ENCODE measurements around the gene SBDS.
"Not testable (repeated sequence)": the region's sequence is repeated elsewhere in the genome, so short reads cannot be mapped to it uniquely, and the experiment has no call there.

The SBDS gene

DNA sequence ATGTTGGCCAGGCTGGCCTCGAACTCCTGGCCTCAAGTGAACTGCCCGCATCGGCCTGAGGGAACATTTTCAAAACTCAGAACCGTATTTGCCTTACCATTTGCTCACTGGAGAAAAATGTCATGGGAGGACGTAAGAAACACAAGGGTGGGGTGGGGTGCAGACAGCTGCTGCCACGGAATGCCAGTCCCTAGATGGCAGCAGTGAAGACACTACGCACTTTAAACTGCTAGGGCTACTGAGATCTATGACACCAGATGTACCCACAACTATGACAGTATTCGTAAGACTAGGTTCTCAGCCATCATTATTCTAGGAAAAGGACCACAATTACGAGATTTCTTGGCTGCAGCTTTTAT is 716 bp downstream of the SBDS start:
- not testable (repeated sequence) for FAIRE-seq

DNA sequence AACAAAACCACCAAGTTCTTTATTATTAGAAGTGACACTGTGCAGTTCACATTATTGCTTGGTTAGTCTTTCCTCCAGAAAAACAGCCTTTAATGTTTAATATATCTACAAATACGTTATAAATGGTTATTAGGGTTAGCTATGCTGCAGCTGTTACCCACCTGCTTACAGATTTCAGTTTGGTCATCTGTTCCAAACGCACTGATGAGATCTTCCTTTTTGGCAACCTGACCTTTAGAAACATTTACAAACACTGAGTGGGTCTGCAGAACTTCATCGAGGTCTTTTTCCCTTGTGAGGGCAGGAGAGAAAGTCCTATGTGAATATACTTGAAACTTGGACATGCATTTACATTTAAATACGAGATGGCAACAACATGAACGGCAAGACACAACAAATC is 1.3 kb downstream of the SBDS start:
- FAIRE-seq: not testable (repeated sequence)

DNA sequence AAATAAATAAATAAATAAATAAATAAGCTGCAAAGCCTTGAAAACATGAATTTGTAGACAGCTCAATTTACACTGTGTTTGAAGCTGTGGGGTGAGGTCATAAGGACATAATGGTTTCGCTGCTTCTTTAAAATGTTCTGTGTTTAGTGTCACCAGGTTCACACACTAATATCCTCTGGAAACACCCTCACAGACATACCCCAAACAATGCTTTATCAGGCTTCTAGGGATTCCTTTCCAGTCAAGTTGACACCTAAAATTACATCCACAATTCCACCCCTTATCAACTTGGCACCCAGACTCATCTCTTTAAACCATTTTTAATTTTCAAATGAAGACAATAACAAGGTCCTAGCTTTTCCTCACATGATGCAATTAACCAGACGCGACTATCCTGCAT is 5.8 kb downstream of the SBDS start:
- FAIRE-seq: not testable (repeated sequence)

DNA sequence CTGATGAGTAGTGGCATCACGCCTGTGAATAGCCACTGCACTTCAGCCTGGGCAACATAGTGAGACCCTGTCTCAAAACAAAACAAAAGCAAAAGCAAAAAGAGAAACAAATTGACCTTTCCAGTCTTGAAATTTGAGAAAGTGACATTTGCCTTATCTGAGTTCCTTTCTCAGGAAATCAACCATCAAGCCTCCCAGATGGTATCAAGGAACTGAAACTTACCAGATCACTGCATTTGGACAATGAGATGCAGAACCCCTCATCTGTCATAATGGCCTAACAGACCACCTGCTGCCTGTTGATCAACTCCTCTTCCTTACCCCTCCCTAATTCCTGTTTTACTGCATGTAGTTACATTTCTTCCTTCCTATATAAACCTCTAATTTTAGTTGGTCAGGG is 15.1 kb downstream of the SBDS start:
- not testable (repeated sequence) for FAIRE-seq

DNA sequence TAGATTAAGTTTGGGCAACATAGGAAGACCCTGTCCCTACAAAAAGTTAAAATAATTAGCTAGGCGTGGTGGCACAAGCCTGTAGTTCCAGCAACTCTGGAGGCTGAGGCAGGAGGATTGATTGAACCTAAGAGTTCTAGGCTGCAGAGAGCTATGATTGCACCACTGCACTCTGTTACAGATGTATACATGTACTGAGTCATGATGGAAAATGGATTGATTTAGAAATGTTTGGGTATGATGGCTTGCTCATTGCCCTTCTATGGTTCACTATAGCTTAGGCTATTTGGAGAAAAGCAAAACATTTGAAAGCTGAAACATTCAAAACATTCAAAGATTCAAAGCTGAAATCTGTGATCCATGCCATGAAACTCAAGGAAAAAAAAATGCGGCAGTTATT is 16.4 kb downstream of the SBDS start:
- not testable (repeated sequence) for FAIRE-seq

DNA sequence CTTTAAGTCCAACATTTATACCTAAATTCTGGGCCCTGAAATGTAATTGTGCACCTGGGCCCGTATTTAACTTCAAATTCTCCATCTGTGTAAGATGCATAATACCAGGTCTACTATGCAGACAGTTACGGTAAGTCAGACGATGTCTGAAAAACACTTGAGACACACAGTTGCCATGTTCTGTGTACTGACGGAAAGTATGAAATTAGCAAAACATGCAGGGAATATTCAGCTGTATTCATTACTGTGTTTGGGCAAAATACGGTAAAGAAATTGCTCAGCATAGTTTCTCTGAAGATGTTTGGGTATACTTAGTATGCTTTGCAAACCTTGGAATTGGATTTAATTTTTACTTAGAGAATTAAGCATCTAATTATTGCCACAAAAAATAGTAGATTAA is 17.1 kb downstream of the SBDS start:
- FAIRE-seq: not testable (repeated sequence)

DNA sequence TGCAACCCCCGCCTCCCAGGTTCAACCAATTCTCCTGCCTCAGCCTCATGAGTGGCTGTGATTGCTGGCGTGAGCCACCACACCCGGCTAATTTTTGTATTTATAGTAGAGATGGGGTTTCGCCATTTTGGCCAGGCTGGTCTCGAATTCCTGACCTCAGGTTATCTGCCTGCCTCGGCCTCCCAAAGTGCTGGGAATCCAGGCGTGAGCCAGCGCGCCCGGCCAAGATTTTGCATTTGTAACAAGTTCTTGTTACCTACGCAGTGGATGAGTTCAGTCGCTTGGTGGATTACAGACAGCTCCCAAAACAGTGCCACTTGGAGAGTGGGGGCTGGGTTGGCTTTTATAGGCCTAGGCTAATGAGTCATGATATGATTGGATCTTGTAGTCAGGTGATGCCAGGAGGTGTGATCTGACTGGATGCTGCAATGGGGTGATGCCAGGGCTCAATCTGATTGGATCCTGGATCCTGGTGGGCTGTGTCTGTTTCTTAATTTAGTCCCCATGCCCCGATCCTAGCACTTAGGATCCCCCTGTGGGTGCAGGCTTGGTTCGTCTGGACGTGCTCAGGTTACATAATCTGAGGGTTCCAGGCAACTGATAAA is 20.3 kb downstream of the SBDS start:
- FAIRE-seq: no peak

DNA sequence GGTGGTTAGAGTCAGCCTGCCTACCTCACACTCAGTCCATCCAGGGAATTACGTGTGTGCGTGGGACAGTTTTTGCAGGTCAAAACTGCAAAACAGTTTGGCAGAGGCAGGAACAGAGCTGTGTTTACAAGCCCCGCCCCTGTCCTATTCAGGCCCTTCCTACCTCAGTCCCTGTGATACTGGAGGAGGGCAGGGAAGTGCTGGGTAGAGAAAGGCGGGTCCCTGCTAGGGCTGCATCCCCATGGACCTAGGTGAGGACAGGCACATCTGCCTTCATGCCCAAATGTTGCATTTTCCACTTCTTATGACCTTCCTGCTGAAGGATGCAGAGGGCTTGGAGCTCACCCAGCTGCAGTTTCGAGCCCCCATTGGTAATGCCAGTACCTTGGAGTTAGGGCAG is 25.1 kb downstream of the SBDS start:
- FAIRE-seq: no peak

DNA sequence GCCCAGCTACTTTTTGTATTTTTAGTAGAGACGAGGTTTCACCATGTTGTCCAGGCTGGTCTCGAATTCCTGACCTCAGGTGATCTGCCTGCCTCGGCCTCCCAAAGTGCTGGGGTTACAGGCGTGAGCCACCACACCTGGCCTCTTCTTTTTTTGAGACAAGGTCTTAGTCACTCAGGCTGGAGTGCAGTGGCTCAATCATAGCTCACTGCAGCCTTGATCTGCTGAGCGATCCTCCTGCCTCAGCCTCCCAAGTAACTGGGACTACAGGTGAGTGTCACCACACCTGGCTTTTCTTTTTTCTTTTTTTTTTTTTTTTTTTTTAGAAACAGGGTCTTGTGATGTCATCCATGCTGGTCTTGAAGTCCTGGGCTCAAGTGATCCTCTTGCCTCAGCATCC is 26.4 kb downstream of the SBDS start:
- not testable (repeated sequence) for FAIRE-seq

DNA sequence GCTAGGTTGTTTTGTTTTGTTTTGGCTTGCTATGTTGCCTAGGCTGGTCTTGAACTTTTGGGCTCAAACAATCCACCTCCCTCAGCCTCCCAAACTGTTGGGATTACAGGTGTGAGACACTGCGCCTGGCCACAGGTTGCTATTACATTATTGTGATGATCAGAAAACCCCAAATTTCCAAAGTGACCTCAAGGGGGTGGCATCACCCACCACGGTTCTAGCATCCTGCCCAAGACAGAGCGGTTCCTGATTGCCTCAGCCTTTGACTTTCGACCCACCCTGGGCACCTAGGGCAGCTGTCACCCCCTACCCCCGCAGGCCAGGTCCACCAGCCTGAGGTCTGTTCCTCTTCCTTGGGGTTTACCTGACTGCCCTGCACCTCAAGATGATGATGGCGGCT is 28.4 kb downstream of the SBDS start:
- FAIRE-seq: no peak

DNA sequence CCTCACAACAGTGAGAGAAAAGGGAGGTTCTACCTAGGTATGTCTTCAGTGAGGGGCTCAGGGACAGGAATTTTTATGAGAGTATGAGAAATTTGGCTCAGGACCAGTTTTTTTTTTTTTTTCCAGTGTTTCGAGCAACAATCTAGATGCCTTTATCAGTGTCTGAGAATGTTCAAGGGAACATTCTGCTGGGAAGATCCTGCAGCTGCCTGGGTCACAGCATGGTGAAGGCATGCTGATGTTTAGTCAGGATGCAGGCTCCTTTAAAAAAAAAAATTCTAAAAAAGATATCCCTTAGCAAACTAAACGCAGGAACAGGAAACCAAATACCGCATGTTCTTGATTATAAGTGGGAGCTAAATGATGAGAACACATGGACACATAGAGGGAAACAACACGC is 31.0 kb downstream of the SBDS start:
- no peak for FAIRE-seq

DNA sequence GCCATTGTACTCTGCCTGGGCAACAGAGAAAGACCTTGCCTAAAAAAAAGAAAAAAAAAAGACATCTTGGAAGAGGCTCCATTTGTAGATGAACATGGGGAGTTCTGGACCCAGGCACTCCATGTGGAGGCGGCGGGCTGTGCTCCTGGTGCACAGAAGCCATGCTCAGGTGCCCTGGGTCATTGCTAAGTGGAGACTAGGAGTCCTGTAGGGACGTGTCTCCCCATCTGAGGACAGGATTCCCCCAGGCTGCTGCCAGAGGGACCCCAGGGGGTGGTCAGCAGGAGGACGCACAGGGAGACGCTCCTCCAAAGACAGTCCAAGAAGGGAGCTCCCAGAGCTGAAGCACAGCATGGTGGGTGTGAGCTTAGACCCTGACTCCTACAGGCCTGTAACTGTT is 34.3 kb downstream of the SBDS start:
- FAIRE-seq: no peak

DNA sequence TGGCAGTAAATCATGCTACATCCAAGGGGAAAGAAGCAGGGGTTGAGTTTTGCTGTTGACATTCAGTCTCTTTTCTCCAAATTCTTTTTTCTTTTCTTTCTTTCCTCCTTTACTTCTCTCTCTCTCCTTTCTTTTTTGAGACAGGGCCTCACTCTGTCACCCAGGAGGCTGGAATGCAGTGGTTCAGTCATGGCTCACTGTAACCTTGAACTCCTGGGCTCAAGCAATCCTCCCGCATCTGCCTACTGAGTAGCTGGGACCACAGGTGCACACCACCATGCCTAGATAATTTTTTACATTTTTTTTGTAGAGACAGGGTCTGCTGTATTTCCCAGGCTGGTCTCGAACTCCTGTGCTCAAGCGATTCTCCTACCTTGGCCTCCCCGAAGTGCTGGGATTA is 35.2 kb downstream of the SBDS start:
- FAIRE-seq: no peak

DNA sequence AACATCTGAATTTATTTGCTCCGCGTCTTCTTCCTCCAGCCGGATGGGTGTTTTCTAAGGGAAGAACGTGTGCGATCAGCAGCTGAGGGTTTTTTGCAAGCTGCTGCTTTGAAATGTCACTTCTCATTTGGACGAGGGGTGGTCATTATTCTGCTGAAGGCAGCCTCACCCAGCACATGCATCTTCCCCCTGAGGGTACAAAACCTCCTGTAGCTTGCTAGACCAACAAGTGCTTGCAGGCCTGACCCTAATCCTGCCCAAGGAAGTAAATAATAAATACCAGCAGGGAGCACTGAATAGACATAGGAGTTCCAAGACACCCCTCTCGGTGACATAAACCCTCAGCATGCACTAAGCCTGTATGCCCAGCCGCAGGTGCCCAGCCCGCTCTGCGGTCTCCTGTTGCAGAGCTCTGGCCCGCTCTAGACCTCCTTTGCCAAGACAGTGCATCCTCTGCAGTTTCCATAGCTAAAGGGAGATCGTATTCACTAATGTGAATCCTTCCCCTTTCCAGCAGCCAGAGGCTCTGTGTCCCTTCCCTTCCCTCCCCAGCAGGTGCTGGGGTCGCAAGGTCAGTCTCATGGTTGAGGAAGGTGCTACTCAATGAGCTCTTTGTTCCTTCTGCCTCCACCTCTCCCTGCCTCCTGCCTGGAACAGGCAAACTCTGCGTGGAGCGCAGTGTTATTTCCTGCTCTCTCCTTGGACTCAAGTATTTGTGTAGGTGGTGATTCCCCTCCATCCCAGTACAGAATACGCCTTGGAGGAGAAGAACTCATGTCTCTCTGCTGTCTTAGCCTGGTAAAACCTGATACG is 36.6 kb downstream of the SBDS start:
- no peak for FAIRE-seq

DNA sequence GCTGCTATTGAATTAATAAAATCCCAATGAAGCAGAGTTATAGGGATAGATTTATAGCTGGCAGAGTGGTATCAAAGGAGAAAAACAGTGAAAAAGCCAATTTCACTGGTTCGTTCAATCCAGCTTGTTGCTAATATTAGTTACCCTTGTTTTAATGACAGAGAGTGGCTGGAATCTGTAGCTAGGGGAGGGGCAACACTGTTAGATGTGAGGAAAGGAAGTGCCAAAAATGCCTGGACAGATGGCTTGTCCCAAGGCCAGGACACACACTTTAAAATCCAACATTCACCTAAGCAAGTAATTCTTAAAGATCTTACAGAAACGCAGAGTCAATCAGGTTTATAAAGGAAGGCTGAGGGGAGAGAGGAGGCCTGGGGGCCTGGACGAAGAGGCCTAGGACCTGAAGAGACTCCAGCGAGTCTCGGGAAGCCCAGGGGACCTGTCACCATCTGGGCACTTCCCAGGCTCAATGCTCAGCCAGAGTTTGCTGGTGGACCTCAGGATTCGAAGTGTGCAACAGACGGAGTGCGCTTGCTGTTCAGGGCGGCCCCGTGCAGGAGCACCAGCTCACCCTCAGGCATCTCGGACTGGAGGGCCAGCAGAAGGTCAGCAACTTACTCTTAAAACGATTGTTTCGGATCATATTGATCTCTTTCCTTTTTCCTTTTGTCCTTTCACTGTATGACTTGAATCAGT is 37.6 kb downstream of the SBDS start:
- no peak for FAIRE-seq

DNA sequence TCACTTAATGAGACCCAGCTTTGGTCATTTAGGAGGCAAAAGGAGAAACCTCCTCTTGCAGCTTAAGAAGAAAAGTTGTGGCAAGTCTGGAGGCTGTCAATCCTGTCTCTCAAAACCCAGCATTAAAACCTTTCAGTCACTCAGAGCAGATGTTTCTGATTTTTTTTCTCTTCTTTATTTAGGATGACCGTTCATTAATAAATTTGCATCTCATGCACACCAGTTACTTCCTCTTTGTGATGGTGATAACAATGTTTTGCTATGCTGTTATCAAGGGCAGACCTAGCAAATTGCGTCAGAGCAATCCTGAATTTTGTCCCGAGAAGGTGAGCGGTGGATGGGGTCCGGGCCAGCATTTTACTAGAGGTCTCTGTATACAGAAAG is 42.4 kb downstream of the SBDS start:
- no peak for FAIRE-seq

DNA sequence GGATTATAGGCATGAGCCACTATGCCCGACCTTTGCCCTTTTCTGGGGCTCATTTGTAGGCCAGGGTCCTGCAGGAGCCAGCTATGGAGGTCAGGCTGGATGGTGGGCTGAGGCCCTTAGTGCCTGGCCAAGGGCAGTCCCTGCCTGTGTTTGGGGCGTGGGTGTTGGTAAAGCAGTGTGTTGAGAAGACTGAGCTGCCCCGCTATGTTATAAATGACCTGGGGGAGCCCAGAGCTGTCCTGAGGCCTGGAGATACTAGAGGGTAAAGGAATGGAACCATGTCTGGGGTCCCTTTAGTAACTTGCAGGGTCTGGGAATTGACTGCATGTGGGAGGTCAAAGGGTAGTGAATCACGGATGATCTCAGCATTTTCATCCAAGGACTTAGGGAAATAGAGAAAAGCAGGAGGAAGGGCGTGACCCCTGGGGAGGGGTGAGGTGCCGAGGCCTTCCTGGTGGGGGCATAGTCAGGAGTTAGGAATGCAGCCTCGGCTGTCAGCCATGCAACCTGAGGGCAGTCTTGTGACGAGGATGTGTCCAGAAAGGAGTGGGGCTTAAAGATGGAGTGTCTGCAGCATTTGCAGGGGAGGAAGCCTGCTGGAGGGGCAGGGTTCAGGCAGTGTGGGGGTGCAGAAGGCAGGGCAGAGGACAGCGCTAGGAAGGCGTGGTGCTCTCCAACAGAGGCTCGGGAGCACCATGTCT is 42.9 kb downstream of the SBDS start:
- no peak for FAIRE-seq

DNA sequence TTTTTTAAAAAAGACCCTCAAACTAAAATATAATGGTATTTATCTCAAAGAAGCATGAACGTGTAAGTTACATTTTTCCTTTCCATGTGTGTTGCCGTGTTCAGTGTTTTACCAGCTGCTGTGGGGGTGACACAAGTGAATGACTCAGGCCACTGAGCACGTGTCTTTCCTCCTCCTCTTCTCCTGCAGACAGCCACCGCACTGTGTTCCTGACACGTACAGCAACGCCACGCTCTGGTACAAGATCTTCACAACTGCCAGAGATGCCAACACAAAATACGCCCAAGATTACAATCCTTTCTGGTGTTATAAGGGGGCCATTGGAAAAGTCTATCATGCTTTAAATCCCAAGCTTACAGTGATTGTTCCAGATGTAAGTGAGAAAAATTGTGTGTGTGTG is 44.6 kb downstream of the SBDS start:
- FAIRE-seq: no peak

DNA sequence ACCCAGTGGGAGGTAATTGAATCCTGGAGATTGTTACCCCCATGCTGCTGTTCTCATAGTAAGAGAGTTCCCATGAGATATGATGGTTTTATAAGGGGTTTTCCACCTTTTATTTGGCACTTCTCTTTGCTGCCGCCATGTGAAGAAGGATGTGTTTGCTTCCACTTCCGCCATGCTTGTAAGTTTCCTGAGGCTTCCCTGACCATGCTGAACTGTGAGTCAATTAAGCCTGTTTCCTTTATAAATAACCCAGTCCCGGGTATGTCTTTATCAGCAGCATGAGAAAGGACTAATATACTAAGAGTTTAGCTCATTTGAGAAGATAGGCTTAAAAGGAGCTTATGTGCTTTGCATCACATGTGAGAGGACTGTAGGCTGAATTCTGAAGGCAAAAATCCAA is 45.1 kb downstream of the SBDS start:
- no peak for FAIRE-seq

DNA sequence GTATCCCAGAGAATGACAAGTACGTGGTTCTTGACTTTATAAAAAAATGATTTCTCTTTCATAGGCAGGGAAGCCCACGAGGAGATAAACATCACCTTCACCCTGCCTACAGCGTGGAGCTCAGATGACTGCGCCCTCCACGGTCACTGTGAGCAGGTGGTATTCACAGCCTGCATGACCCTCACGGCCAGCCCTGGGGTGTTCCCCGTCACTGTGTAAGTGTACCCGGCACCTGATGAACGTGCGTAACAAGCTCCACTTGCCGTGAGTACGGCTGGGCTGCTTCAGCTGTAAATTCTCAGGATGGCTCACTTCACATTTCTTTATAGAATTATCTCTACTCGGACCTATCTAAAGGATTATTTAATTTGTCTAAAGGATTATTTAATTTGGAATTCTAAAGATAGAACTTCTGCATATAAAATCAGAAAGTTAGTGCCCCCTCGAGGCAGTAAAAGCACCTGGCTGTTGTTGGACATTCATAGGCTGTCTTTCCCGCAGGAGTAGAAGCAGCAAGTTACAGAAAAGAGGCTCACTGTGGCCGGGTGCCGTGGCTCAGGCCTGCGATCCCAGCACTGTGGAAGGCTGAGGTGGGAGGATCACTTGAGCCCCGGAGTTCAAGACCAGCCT is 46.8 kb downstream of the SBDS start:
- no peak for FAIRE-seq

DNA sequence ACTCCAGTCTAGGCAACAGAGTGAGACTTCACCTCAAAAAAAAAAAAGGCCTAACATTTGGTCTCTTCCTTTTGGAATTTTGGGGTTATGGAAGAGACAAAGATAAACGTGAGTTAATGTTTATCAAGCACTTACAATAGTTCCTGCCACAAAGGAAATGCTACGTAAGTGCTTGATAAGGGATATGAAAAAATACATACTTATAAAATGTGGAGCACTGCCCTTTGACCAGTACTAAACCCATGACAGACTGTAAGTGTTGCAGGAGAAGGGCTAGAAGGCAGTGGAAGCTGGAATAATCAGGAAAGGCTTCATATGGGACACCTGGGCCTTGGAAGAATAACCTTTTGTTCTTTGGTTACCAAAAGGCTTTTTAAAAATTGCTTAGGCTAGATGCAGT is 48.8 kb downstream of the SBDS start:
- no peak for FAIRE-seq

DNA sequence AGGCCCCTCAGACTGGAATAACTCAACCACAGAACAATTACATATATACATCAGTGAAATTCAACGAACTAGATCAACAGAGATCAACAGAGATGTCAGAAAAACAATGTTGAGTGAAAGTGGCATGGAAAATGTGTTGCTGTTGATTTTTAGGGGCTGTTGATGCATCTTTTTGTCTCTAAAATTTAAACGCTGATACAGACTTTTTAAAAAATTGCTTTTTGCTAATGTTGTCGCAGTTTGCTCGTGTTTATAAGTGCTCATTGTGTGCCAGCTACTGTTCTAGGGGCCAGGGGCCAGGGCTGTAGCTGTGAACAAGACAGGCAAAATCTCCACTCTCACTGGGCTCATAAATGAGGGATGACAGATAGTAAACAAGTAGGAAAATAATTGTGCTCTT is 56.1 kb downstream of the SBDS start:
- no peak for FAIRE-seq

DNA sequence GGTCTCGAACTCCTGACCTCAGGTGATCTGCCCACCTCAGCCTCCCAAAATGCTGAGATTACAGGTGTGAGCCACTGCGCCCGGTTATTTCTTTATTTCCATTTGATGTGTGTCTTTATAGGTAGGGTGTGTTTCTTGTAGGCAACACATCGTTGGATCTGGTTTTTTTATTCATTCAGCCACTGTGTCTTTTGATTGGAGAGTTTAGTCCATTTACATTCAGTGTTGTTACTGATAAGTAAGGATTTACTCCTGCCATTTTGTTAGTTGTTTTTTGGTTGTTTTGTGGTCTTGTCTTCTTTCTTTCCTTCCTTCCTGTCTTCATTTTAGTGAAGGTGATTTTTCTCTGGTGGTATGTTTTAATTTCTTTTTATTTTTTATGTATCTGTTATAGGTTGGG is 57.4 kb downstream of the SBDS start:
- FAIRE-seq: no peak

All from endometrium (tissue), 2 donors.